NCI-H526 treated with DMSO at 0.1 percent for 48 hours (cell line): ENCODE results near the gene TM2D3.

Experiments used
- DNase-seq: peaks from one replicate; lab custom pipeline; 2025; lab: John Stamatoyannopoulos, UW

Gene TM2D3

DNA sequence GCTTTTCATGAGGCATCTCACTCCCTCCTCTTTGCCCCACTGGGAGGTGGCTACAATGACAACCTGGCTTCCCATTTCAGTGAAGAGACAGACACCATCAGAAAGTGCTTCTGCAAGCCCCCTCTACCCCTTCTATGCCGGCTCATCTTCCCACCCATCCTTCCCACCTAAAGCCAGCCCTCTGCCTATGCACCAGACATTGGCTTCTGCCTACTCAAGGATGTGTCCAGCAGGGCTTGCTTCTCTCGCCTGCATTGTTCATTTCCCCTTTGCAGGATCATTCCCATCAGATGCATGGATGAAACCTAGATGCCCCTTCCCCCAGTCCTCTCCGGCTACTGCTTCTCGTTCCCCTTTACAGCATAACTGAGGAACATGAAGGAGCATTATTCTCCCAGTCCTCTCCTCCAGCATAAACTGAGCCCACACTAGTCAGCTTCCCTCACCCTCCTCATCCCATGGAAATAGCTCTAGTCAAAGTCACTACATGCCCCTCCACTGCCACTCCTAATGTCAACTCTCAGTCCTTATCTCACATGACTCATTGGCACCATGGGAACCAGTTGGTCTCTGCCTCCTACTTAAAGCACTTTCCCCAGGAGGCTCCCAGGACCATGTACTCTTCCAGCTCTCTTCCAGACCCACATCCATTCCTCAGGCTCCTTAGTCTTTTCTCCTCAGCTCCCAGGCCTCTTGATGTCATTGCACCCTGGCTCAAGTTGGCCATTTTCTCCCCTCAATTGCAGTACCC lies 47.9 kb downstream of the TM2D3 start:
- no peak for DNase-seq

DNA sequence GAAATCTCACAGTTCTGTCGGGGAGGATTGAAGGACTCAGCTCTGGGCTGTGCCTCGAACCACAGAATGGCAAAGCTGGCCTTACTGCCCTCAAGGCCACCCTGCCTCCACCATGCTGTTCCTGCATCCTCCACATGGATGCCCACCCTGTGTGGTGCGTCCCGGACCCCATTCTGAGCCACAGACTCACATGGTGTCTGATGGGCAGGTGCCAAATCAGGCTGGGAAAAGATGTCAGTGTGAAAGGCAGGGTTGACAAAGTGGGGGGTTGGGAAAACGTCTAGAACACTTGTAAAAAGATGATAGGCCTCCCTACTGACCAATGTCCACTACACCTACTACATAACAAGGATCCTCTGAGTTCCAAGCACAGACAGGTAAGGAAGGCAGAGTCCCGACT lies 49.4 kb downstream of the TM2D3 start:
- DNase-seq, result no peak

DNA sequence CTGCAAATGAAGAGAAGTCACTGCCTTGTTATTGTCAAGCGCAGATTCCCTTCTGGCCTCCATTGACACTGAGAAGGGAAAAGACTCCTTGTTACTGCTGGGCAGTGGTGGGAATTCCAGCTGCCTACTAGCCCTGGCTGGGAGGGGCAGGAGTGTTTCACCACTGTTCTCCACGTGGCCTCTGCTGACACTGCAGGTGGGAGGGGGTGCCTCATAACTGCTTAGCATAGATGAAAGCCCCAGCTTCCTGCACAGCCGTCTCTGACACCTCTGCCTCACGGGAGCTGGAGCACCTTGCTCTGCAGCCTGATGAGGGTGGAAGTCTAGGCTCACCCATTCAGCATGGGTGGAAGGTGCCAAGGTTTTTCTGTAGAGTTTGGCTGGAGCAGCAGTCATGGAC lies 52.1 kb downstream of the TM2D3 start:
- DNase-seq, result no peak

DNA sequence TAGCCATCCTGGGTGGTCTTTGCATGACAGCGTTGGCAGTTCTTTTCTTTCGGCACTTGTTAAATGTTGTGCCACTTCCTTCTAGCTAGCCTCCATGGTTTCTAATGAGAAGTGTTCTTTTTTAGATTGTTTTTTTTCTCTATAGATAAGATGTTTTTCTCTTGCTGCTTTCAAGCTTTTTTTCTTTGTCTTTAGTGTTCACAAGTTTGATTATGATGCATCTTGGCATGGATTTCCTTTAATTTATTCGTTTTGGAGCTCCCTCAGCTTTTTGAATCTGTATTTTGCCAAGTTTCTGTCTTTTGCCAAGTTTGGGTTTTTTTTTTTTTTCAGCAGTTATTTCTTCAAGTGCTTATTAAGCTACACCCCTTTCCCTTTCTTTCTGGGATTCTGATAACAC lies 53.1 kb downstream of the TM2D3 start:
- DNase-seq, result no peak

DNA sequence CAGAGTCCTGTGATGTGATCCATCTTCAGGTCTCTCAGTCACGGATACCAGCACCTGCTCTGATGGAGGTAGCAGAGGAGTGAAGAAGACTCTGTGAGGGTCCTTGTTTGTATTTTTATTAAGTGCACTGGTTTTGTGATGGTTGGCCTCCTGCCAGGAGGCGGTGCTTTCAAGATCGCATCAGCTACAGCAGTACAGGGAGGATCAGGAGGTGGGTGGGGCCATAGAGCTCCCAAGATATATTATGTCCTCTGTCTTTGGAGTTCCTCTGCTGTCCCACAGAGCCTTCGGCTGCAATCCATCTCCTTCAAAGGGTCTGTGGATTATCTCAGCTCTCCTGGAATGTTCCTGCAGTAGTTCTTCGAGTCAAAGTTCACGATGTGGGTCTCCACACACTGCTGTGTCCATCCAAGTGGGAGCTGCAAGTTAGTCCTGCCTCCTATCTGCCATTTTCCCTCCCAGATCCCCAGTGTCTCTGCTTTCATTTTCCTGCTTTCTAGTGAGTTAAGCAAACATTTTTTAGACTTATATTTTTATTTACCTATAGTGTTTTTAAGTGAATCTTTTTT lies 54.7 kb downstream of the TM2D3 start:
- DNase-seq, result no peak

- DNase-seq, result no peak
Measured at GRCh38 chr15:101596633-101597032, 55.5 kb downstream of the TM2D3 start.
